Fibroblast of lung (primary cell): ENCODE data around the gene HECW1.

Experiments used
- EZH2 ChIP-seq: IDR thresholded peaks from 2 replicates; pipeline ENCODE4 v1.5.1; 2012; ENCODE audit warnings: low read length, control low read depth, mild to moderate bottlenecking; ENCODE audit errors: missing control alignments
- TF ChIP-seq, protein P1 (sequence below), 2 donors: IDR thresholded peaks in 1 of 2; conservative IDR thresholded peaks in 1 of 2; 1 replicate in 1 of 2; 2 replicates in 1 of 2; pipeline ENCODE4 v1.5.1; 2011 to 2012; ENCODE audit warnings: low read length in 2 of 2, control low read depth in 1 of 2, inconsistent platforms in 1 of 2, low read depth in 1 of 2, mild to moderate bottlenecking in 1 of 2

- TF ChIP-seq, protein P1, sequence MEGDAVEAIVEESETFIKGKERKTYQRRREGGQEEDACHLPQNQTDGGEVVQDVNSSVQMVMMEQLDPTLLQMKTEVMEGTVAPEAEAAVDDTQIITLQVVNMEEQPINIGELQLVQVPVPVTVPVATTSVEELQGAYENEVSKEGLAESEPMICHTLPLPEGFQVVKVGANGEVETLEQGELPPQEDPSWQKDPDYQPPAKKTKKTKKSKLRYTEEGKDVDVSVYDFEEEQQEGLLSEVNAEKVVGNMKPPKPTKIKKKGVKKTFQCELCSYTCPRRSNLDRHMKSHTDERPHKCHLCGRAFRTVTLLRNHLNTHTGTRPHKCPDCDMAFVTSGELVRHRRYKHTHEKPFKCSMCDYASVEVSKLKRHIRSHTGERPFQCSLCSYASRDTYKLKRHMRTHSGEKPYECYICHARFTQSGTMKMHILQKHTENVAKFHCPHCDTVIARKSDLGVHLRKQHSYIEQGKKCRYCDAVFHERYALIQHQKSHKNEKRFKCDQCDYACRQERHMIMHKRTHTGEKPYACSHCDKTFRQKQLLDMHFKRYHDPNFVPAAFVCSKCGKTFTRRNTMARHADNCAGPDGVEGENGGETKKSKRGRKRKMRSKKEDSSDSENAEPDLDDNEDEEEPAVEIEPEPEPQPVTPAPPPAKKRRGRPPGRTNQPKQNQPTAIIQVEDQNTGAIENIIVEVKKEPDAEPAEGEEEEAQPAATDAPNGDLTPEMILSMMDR (conservative IDR thresholded peaks at IDR 0.05 in 1 of 2, IDR thresholded peaks at IDR 0.05 in 1 of 2; ENCODE audit: low read depth in 1 of 2, low read length in 2 of 2) = no peak
- no peak for TF ChIP-seq EZH2
These were observed 201.4 kb downstream of the HECW1 start for GRCh38 chr7:43313628-43314378.
